ENCODE data around the gene IRF7.
A peak's percentile ranks its signal among the peaks of the same experiment; 100 is the strongest.
"Not testable (repeated sequence)": the region's sequence is repeated elsewhere in the genome, so short reads cannot be mapped to it uniquely, and the experiment has no call there.

The IRF7 gene

GRCh38 chr11:615504-616319 is at the start of gene IRF7:
TSS of gene IRF7 (minus strand) at chr11:615950. CDS start at chr11:615364, 586 bp downstream.
- peak; percentile 77 for DNase-seq (ENCODE audit: low read depth, low spot score)

- no peak for DNase-seq (ENCODE audit: low read depth, low spot score)
Observed at GRCh38 chr11:665062-665703, 49.4 kb upstream of the IRF7 start.

- peak; percentile 13 for DNase-seq (ENCODE audit: low read depth, low spot score)
Observed at GRCh38 chr11:662689-663274, 47.0 kb upstream of the IRF7 start.

- DNase-seq (ENCODE audit: low read depth, low spot score): no peak
Observed at GRCh38 chr11:660681-661444, 45.1 kb upstream of the IRF7 start.

GRCh38 chr11:660281-660680 is 44.5 kb upstream of the IRF7 start:
- no peak for DNase-seq (ENCODE audit: low read depth, low spot score)

GRCh38 chr11:659532-660085 is 43.9 kb upstream of the IRF7 start:
- no peak for DNase-seq (ENCODE audit: low read depth, low spot score)

- no peak for DNase-seq (ENCODE audit: low read depth, low spot score)
Observed at GRCh38 chr11:657691-658126, 42.0 kb upstream of the IRF7 start.

- no peak for DNase-seq (ENCODE audit: low read depth, low spot score)
Observed at GRCh38 chr11:656866-657265, 41.1 kb upstream of the IRF7 start.

GRCh38 chr11:656426-656825 is 40.7 kb upstream of the IRF7 start:
- no peak for DNase-seq (ENCODE audit: low read depth, low spot score)

- no peak for DNase-seq (ENCODE audit: low read depth, low spot score)
Observed at GRCh38 chr11:655036-655726, 39.4 kb upstream of the IRF7 start.

GRCh38 chr11:654444-654843 is 38.7 kb upstream of the IRF7 start:
- DNase-seq (ENCODE audit: low read depth, low spot score): not testable (repeated sequence)

- DNase-seq (ENCODE audit: low read depth, low spot score): no peak
Observed at GRCh38 chr11:653837-654236, 38.1 kb upstream of the IRF7 start.

- not testable (repeated sequence) for DNase-seq (ENCODE audit: low read depth, low spot score)
Observed at GRCh38 chr11:653136-653535, 37.4 kb upstream of the IRF7 start.

GRCh38 chr11:650482-650881 is 34.7 kb upstream of the IRF7 start:
- no peak for DNase-seq (ENCODE audit: low read depth, low spot score)

- DNase-seq (ENCODE audit: low read depth, low spot score): not testable (repeated sequence)
Observed at GRCh38 chr11:647672-648158, 32.0 kb upstream of the IRF7 start.

- DNase-seq (ENCODE audit: low read depth, low spot score): no peak
Observed at GRCh38 chr11:646214-646613, 30.5 kb upstream of the IRF7 start.

- DNase-seq (ENCODE audit: low read depth, low spot score): no peak
Observed at GRCh38 chr11:645536-645935, 29.8 kb upstream of the IRF7 start.

GRCh38 chr11:643849-644738 is 28.3 kb upstream of the IRF7 start:
- DNase-seq (ENCODE audit: low read depth, low spot score): no peak

- DNase-seq (ENCODE audit: low read depth, low spot score): no peak
Observed at GRCh38 chr11:643366-643765, 27.6 kb upstream of the IRF7 start.
